Measurements from ENCODE around the gene LTBP1. TPM values are rescaled to one million over a fixed set of nuclear protein-coding genes. Genes with fewer than 3 reads are reported as not detected.

LTBP1 gene
- total RNA-seq, 3 donors from 2014 or later, result 13.3 to 18.7 (median 17.4) TPM

DNA sequence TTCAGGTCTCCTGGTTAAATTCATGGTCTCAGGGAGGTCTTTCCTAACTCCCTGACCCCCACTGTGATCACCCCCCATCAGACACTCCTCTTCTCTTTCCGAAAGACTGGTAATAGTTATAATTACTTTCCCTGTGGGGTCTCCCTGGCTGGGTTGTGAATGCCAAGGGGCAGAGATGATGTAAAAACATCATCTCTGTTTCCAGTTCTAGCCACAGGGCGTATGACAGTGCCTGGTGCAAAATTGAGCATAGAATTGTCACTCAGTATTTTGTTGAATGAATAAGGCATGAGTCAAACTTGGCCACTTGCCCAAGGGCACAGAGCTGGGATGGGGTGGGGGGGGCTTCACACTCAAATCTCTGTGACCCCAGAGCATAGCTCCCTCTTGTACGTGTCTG lies 65.2 kb downstream of the LTBP1 start:
- H3K9me3 ChIP-seq, result no peaks in the 10 kb centered on the region
- DNase-seq (ENCODE audit: low spot score in 2 of 2), result no peak
- no peaks in the 10 kb centered on the region for H3K36me3 ChIP-seq
- TF ChIP-seq CTCF (IDR thresholded peaks at IDR 0.05), result no peak
- TF ChIP-seq POLR2AphosphoS5 (IDR thresholded peaks at IDR 0.05), result no peak
- no peak for TF ChIP-seq POLR2A (IDR thresholded peaks at IDR 0.05)
- no peak overlapping the region for H3K4me3 ChIP-seq
- no peaks in the 10 kb centered on the region for H3K4me1 ChIP-seq
- intact Hi-C loops (cut with DNase I; ENCODE audit: low total_unique reads), result no loop called here
- no peaks in the 10 kb centered on the region for H3K27me3 ChIP-seq
- H3K27ac ChIP-seq, result no peak overlapping the region

DNA sequence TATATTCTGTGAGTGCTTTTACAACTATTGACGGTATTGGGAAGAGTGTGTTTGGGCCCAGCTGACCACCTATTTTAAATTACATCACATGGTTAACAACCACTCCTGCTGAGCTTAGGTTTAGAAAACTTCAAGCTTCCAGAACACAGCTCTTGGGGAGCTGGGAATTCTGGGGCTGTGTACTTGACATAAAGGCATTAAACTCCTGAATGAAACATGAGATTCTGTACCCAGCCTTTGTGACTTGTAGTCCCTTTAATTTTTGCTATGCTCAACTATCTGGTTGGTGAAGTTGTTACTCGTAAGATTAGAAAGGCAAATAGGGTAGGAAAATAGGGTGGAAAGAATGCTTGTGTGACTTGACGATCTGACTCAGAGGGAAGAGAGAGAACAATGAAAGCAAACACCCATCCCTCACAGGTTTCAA lies 66.9 kb downstream of the LTBP1 start:
- intact Hi-C loops (cut with DNase I; ENCODE audit: low total_unique reads), result no loop called here
- Histone ChIP-seq H3K36me3 (no peaks in the 10 kb centered on the region), H3K4me1 (no peaks in the 10 kb centered on the region), H3K27ac (no peak overlapping the region), H3K27me3 (no peaks in the 10 kb centered on the region), H3K9me3 (no peaks in the 10 kb centered on the region), H3K4me3 (no peak overlapping the region)
- no peak for TF ChIP-seq POLR2A (IDR thresholded peaks at IDR 0.05)
- TF ChIP-seq POLR2AphosphoS5 (IDR thresholded peaks at IDR 0.05), result no peak
- no peak for TF ChIP-seq CTCF (IDR thresholded peaks at IDR 0.05)
- DNase-seq (ENCODE audit: low spot score in 2 of 2), result no peak

DNA sequence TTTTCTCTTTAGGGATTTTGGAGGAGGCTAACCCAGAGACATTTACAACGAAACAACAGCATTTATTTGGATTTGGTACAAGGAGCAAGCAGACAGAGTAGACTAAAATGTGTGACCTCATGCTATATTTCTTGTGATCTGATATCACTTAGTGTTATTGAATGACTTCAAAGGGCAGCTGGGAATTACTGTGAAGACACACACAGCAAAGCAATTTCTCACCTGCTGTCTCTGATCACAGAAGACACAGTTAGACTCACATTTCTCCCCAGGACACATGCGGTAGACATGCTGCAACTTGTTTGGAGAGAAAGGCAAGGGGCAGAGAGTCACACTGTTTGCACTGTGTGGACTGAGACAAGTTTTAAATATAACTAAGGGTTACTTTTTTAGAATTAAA lies 67.5 kb downstream of the LTBP1 start:
- Histone ChIP-seq H3K36me3 (no peaks in the 10 kb centered on the region), H3K27me3 (no peaks in the 10 kb centered on the region), H3K9me3 (no peaks in the 10 kb centered on the region), H3K27ac (no peak overlapping the region), H3K4me3 (no peak overlapping the region), H3K4me1 (no peaks in the 10 kb centered on the region)
- intact Hi-C loops (cut with DNase I; ENCODE audit: low total_unique reads), result no loop called here
- TF ChIP-seq POLR2A (IDR thresholded peaks at IDR 0.05), result no peak
- TF ChIP-seq CTCF (IDR thresholded peaks at IDR 0.05), result no peak
- TF ChIP-seq POLR2AphosphoS5 (IDR thresholded peaks at IDR 0.05), result no peak
- no peak for DNase-seq (ENCODE audit: low spot score in 2 of 2)

- Histone ChIP-seq H3K27me3 (no peaks in the 10 kb centered on the region), H3K4me1 (no peaks in the 10 kb centered on the region), H3K4me3 (no peak overlapping the region), H3K36me3 (no peaks in the 10 kb centered on the region), H3K9me3 (no peaks in the 10 kb centered on the region), H3K27ac (no peak overlapping the region)
- intact Hi-C loops (cut with DNase I; ENCODE audit: low total_unique reads), result no loop called here
- no peak for DNase-seq (ENCODE audit: low spot score in 2 of 2)
- TF ChIP-seq POLR2A (IDR thresholded peaks at IDR 0.05), result no peak
- TF ChIP-seq POLR2AphosphoS5 (IDR thresholded peaks at IDR 0.05), result no peak
- TF ChIP-seq CTCF (IDR thresholded peaks at IDR 0.05), result no peak
Measured at GRCh38 chr2:33015421-33016142, 68.8 kb downstream of the LTBP1 start.

DNA sequence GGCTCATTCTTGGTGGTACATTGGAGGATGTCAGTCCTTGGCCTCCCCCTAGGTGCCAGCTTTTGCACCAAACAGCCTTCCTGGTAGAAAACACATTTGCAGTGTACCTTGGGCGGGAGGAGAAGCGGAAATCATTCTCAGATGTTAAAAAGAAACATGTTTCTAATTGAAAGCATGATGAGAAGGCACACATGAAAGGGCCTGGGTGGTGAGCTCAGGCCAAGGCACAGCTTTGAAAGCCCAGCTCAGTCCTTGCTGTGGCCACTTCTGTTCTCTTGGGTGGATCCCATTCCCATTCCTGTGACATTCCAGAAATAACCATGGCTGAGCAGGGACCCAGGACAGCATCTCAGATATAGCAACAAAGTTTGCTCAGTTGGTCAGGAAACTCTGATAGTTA lies 71.5 kb downstream of the LTBP1 start:
- intact Hi-C loops (cut with DNase I; ENCODE audit: low total_unique reads), result no loop called here
- no peak overlapping the region for H3K4me3 ChIP-seq
- no peaks in the 10 kb centered on the region for H3K4me1 ChIP-seq
- H3K27ac ChIP-seq, result no peak overlapping the region
- no peaks in the 10 kb centered on the region for H3K27me3 ChIP-seq
- TF ChIP-seq CTCF (IDR thresholded peaks at IDR 0.05) (no peak), POLR2A (IDR thresholded peaks at IDR 0.05) (no peak), POLR2AphosphoS5 (IDR thresholded peaks at IDR 0.05) (no peak)
- no peaks in the 10 kb centered on the region for H3K36me3 ChIP-seq
- no peak for DNase-seq (ENCODE audit: low spot score in 2 of 2)
- H3K9me3 ChIP-seq, result no peaks in the 10 kb centered on the region

Data from breast epithelium (tissue), 4 donors.